COLO829 (cell line): ENCODE data around the gene DIAPH3.

Experiments used
- DNase-seq: peaks from one replicate; pipeline ENCODE4 v3.0.0; 2012; ENCODE audit warnings: low spot score

Gene DIAPH3

DNA sequence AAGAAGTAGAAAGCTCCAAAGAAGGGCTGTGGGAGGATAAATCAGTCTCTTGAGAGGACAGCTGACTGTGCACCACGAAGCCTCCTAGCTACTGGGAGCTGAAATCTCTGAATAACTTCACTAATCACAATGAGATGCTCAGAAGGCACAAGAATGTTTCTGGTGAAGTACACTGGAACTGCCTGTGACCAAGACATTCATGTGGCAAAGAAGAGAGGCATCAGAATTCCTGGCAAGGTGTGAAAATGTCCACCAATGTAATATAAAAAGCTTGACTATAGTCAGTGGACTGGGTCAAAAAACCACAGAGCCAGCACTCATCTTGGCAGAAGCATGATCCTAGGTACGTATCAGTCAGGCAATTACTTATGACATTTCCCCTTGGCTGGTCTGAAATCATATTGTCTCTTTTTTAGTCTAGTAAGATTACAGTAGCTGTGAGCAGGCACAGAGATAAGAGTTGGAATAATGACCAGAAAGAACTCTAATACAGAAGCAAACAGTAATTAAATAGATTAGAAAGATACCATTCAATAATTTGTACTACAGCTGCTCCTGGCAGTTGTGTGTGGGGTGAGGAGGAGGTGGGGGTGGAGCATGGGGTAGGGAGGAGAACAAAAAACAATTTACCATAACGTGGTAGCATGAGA is 434.7 kb downstream of the DIAPH3 start:
- no peak for DNase-seq

GRCh38 chr13:59721926-59722910 is 441.5 kb downstream of the DIAPH3 start:
- no peak for DNase-seq

- no peak for DNase-seq
Measured at GRCh38 chr13:59715611-59716010, 448.1 kb downstream of the DIAPH3 start.

GRCh38 chr13:59710996-59711701 is 452.6 kb downstream of the DIAPH3 start:
- DNase-seq: no peak

DNA sequence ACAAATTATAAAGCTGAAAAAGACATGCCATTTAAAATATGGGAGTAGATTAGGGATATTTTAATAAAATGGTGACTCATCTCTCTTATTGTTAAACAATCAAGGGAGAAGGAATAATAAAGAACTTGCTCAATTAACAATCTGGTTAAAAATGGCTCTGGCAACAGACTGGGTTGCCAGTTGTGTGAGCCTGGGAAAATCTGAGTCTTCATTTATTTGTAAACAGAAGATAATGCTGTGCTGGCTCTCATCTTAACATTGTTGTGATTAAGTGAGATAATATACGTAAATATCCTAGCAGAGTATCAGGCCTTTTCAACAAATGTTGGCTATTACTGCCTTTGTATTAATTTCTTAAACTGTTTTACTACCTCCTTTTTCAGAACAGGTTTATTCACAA is 453.3 kb downstream of the DIAPH3 start:
- DNase-seq: no peak

- no peak for DNase-seq
Measured at GRCh38 chr13:59706101-59706976, 457.4 kb downstream of the DIAPH3 start.

- no peak for DNase-seq
Measured at GRCh38 chr13:59702269-59702668, 461.5 kb downstream of the DIAPH3 start.

DNA sequence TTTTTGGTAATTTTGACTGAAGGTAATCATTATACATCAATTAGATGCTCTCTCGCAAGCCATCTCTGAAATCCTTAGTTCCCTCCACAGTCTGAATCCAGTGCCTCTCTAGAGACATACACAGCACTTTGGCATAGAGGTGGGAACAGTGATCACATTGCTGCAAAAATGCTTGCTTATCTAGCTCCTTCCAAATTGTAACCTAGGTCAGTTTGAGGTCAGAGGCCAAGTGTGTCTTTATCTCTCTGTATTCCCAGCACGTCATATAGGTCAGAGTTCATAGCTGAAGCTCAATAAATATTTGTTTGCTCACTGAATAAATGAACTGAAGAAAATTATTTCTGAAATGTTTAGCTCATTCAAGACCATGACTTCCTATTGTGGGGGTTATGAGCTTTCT is 462.5 kb downstream of the DIAPH3 start:
- no peak for DNase-seq

DNA sequence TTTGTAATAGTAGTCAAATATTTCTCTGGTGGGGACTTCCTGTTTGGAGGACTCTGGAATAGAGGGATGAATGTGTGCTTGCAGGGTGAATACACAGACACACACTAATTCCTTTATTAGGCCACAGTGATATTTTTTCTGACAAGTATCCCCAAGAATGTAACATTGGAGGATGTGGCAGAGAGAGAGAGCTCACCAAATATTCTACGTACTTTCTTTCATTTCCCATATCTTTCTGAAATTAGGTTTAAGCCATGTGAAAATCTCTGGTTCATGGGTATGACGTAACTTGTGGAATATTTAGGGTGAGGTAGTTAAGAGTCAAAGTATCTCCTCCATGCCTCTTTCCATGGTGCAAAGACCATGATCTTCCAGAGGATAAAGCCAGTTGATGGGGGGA is 463.4 kb downstream of the DIAPH3 start:
- DNase-seq: no peak

DNA sequence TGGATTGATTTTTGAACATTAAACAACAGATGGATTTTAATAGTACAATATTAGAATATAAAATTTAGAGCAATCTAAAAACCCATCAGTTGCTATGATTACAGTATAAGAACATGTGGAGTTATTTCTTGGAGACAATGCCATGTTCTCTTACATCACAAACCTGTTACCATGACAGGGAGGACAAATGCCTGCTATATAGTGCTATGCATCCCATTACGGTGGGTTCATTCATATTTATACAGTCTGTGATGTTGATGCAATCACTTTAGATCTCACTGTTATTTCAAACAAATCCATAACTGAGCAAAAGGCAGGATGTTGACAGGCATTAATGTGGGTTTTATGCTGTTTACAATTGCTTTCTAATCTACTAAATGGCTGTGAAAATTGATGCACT is 467.5 kb downstream of the DIAPH3 start:
- DNase-seq: no peak

DNA sequence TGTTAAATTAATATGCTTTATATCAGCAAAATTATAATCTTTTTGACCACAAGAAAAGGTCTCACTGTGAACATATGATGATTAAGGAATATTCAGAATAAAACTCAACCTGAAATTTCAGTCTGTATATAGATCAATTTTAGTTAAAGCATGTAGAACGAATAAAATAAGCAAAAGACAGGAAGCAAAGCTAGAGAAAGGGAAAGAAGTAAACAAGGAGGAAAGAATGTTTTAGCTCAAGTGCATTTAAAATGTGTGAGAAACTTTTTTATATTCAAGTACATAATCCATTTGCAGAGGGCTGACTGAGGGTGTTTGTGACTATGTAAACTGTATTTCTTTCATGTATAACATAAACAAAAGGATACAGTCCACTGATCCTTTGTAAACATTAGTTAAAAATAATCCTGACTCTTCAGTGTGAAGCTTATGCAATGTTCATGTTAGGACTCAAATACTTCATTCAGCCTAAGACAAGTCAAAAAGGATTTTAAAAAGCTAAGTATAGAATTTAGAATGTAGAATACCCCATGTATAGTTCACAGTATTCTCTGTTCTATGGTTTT is 472.1 kb downstream of the DIAPH3 start:
- DNase-seq: no peak

GRCh38 chr13:59690857-59691500 is 472.7 kb downstream of the DIAPH3 start:
- no peak for DNase-seq

- no peak for DNase-seq
Measured at GRCh38 chr13:59689057-59689456, 474.7 kb downstream of the DIAPH3 start.

GRCh38 chr13:59686798-59687394 is 476.8 kb downstream of the DIAPH3 start:
- DNase-seq: no peak

- DNase-seq: no peak
Measured at GRCh38 chr13:59684105-59684504, 479.6 kb downstream of the DIAPH3 start.

- no peak for DNase-seq
Measured at GRCh38 chr13:59681636-59682311, 482.0 kb downstream of the DIAPH3 start.

- no peak for DNase-seq
Measured at GRCh38 chr13:59680429-59681024, 483.2 kb downstream of the DIAPH3 start.

- DNase-seq: no peak
Measured at GRCh38 chr13:59679254-59679653, 484.5 kb downstream of the DIAPH3 start.
